Karpas-422 (cell line): ENCODE measurements around the gene ANKRD44. TPM values are rescaled to one million over a fixed set of nuclear protein-coding genes. Genes with fewer than 3 reads are reported as not detected.

Source experiments
- DNase-seq: peaks from one replicate; pipeline ENCODE4 v3.0.0-alpha.2; 2015
- H2AFZ ChIP-seq: fragments of 200-600 bp; sonication (generic); 2 replicates; pipeline ENCODE4 v1.6.1; 2014; ENCODE audit warnings: antibody characterized with exemption, low read length, mixed read lengths
- H3K27ac ChIP-seq: fragments of 200-600 bp; sonication (generic); 2 replicates; pipeline ENCODE4 v1.5.1; 2014; ENCODE audit warnings: mild to moderate bottlenecking, low read length, moderate library complexity
- H3K27me3 ChIP-seq: fragments of 200-600 bp; sonication (generic); 2 replicates; pipeline ENCODE4 v1.6.1; 2014; ENCODE audit warnings: low read length, mixed read lengths
- H3K36me3 ChIP-seq: fragments of 200-600 bp; sonication (generic); 2 replicates; pipeline ENCODE4 v1.6.1; 2014; ENCODE audit warnings: low read length, mixed read lengths; ENCODE audit not compliant: insufficient read depth
- H3K4me1 ChIP-seq: fragments of 200-600 bp; sonication (generic); 2 replicates; pipeline ENCODE4 v1.6.1; 2014; ENCODE audit warnings: mild to moderate bottlenecking, low read length, mixed read lengths
- H3K4me2 ChIP-seq: fragments of 200-600 bp; sonication (generic); 2 replicates; pipeline ENCODE4 v1.6.1; 2014; ENCODE audit warnings: low read length, low read depth, mild to moderate bottlenecking; ENCODE audit not compliant: poor library complexity, severe bottlenecking
- H3K4me3 ChIP-seq: fragments of 200-600 bp; sonication (generic); 2 replicates; pipeline ENCODE4 v1.5.1; 2014; ENCODE audit warnings: mild to moderate bottlenecking, antibody characterized with exemption, low read length, mixed read lengths
- H3K79me2 ChIP-seq: fragments of 200-600 bp; sonication (generic); 2 replicates; pipeline ENCODE4 v1.6.1; 2014; ENCODE audit warnings: mild to moderate bottlenecking, low read length, mixed read lengths
- H3K9ac ChIP-seq: fragments of 200-600 bp; sonication (generic); 2 replicates; pipeline ENCODE4 v1.6.0; 2014; ENCODE audit warnings: low read length
- H3K9me2 ChIP-seq: fragments of 200-600 bp; sonication (generic), shearing (Covaris generic); replicated peaks from 2 replicates; pipeline ENCODE4 v1.6.0; 2014; ENCODE audit warnings: mild to moderate bottlenecking, low read length, moderate library complexity; ENCODE audit not compliant: insufficient read depth
- H3K9me3 ChIP-seq: fragments of 300-700, 200-600 bp; sonication (generic); 2 replicates; pipeline ENCODE4 v1.6.1; 2014; ENCODE audit warnings: low read length, mixed read lengths
- H4K20me1 ChIP-seq: fragments of 200-600 bp; sonication (generic); 2 replicates; pipeline ENCODE4 v1.6.1; 2014; ENCODE audit warnings: mild to moderate bottlenecking, antibody characterized with exemption, low read length, low read depth; ENCODE audit not compliant: insufficient read depth
- total RNA-seq: library from RNA; depleted of rRNA; stranded (reverse); fragments of >200 nt; shearing (Covaris generic); gene quantifications from 2 replicates; pipeline ENCODE4 v1.2.3, GENCODE V29; 2014; ENCODE audit warnings: low replicate concordance

The ANKRD44 gene
- total RNA-seq, 1 experiment from 2014 or later: 120 TPM

DNA sequence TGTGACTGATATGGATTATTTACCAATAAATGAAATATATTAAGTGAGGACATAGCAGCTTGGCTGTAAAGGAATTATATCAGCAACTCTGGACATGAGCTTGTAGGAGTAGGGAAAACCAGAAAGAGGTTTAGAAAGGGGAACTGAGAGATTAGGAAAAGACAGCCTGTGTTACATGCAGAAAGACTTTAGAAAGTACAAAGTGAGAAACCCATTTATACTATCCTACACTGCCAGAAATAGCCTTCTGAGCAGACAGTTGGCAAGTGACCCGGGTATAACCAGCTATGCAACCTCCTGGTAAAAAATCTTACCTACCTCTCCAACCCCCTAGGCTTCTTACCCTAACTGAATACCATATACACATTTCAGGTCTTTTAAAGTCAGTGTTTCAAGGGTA lies 134.1 kb downstream of the ANKRD44 start:
- H2AFZ ChIP-seq: no peak overlapping the region
- no peak overlapping the region for H3K4me2 ChIP-seq
- no peaks in the 10 kb centered on the region for H4K20me1 ChIP-seq
- peaks cover 85% of the 10 kb centered on the region for H3K79me2 ChIP-seq
- no peaks in the 10 kb centered on the region for H3K9me3 ChIP-seq
- DNase-seq: no peak
- no peaks in the 10 kb centered on the region for H3K9me2 ChIP-seq
- H3K27me3 ChIP-seq: no peaks in the 10 kb centered on the region
- H3K9ac ChIP-seq: no peak overlapping the region
- H3K4me1 ChIP-seq: peaks cover 51% of the 10 kb centered on the region
- H3K4me3 ChIP-seq: no peak overlapping the region
- H3K27ac ChIP-seq: peak overlapping the region; percentile 47
- H3K36me3 ChIP-seq: peaks cover 9% of the 10 kb centered on the region; the same call in 1 of the 2 replicates

GRCh38 chr2:197174539-197175094 lies 136.0 kb downstream of the ANKRD44 start:
- Histone ChIP-seq H2AFZ (no peak overlapping the region), H4K20me1 (no peaks in the 10 kb centered on the region), H3K9me2 (no peaks in the 10 kb centered on the region), H3K4me1 (peaks cover 66% of the 10 kb centered on the region), H3K79me2 (peaks cover 82% of the 10 kb centered on the region), H3K9ac (no peak overlapping the region), H3K27ac (peak overlapping the region; percentile 29), H3K27me3 (no peaks in the 10 kb centered on the region), H3K9me3 (no peaks in the 10 kb centered on the region), H3K4me2 (no peak overlapping the region), H3K36me3 (no peaks in the 10 kb centered on the region), H3K4me3 (no peak overlapping the region)
- DNase-seq: no peak

DNA sequence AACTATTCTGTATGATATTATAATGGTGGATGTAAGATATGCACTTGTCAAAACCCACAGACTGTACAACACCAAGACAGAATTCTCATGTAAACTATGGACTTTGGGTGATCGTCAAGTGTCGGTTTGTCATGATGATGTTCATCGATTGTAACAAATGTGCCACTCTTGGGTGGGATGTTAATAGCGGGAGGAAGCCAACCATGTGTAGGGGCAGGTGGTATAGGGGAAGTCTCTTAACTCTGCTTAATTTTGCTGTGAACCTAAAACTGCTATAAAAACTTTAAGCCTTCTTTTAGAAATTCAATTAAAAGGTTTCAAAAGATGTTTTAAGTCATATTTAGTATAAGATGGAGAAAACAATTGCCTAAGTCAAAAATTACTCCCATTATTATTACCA lies 139.0 kb downstream of the ANKRD44 start:
- no peak for DNase-seq
- no peaks in the 10 kb centered on the region for H3K36me3 ChIP-seq
- no peaks in the 10 kb centered on the region for H3K27me3 ChIP-seq
- H3K9me3 ChIP-seq: no peaks in the 10 kb centered on the region
- peak overlapping the region; percentile 38 for H3K4me2 ChIP-seq
- no peaks in the 10 kb centered on the region for H3K9me2 ChIP-seq
- H2AFZ ChIP-seq: no peak overlapping the region
- no peak overlapping the region for H3K4me3 ChIP-seq
- peaks cover 86% of the 10 kb centered on the region for H3K79me2 ChIP-seq
- no peaks in the 10 kb centered on the region for H4K20me1 ChIP-seq
- H3K4me1 ChIP-seq: peaks cover 80% of the 10 kb centered on the region
- H3K27ac ChIP-seq: peak overlapping the region; percentile 72
- H3K9ac ChIP-seq: no peak overlapping the region

DNA sequence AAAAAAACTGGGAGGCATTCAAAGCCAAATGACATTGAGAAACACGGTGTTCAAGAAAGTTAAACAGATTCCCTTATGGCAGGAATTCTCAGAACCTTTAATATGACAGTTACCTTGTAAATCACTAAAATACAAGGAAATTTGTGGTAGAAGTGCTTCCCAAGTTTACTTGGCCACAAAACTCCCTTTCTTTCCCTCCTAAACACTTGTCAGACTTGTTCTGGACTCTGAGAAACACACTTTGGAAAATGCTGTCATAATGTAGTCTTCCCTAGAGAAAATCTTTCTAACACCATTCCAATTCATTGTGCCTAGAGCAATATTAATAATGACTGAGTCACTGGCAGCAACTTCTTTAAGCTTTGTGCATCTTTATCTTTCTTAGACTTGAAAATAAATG lies 140.4 kb downstream of the ANKRD44 start:
- no peaks in the 10 kb centered on the region for H3K27me3 ChIP-seq
- H3K9me3 ChIP-seq: no peaks in the 10 kb centered on the region
- H3K9ac ChIP-seq: no peak overlapping the region
- H3K79me2 ChIP-seq: peaks cover 86% of the 10 kb centered on the region
- 0 out of 2 replicates have a peak, but pooled peaks cover 5% of the 10 kb centered on the region for H3K36me3 ChIP-seq
- H3K4me3 ChIP-seq: no peak overlapping the region
- H3K9me2 ChIP-seq: no peaks in the 10 kb centered on the region
- no peak for DNase-seq
- peak overlapping the region; percentile 72 for H3K27ac ChIP-seq
- no peak overlapping the region for H2AFZ ChIP-seq
- no peaks in the 10 kb centered on the region for H4K20me1 ChIP-seq
- no peak overlapping the region for H3K4me2 ChIP-seq
- peaks cover 66% of the 10 kb centered on the region for H3K4me1 ChIP-seq

DNA sequence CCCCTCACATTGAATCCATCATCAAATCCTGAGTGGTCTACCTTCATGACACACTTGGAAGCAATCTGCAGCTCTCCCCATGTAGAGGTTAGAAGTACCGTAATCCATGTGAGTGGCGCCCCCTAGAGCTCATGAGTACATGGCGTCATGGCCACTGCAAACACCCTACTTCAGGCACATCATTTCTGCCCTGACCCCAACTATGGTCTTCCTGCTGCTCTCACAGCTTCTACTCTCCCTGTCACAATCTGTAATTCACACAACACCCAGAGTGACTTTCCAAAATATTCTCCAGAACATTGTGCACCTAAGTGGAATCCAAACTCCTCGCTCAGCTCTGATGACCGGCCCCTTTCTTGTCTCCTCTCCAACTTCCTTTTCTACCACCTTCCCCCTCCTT lies 141.9 kb downstream of the ANKRD44 start:
- H3K4me3 ChIP-seq: no peak overlapping the region
- H3K27me3 ChIP-seq: no peaks in the 10 kb centered on the region
- H3K4me1 ChIP-seq: peaks cover 54% of the 10 kb centered on the region
- H3K4me2 ChIP-seq: peak overlapping the region; percentile 39
- 0 out of 2 replicates have a peak, but pooled peaks cover 5% of the 10 kb centered on the region for H3K36me3 ChIP-seq
- peaks cover 83% of the 10 kb centered on the region for H3K79me2 ChIP-seq
- peak overlapping the region; percentile 70 for H3K27ac ChIP-seq
- DNase-seq: peak; percentile 95
- H3K9ac ChIP-seq: peak overlapping the region; percentile 35
- no peaks in the 10 kb centered on the region for H3K9me3 ChIP-seq
- H2AFZ ChIP-seq: no peak overlapping the region
- no peaks in the 10 kb centered on the region for H4K20me1 ChIP-seq
- H3K9me2 ChIP-seq: no peaks in the 10 kb centered on the region

- H3K79me2 ChIP-seq: peaks cover 85% of the 10 kb centered on the region
- H3K4me2 ChIP-seq: peak overlapping the region; percentile 39
- H3K36me3 ChIP-seq: 0 out of 2 replicates have a peak, but pooled peaks cover 5% of the 10 kb centered on the region
- H3K27ac ChIP-seq: peak overlapping the region; percentile 70
- H3K27me3 ChIP-seq: no peaks in the 10 kb centered on the region
- H4K20me1 ChIP-seq: no peaks in the 10 kb centered on the region
- peaks cover 48% of the 10 kb centered on the region for H3K4me1 ChIP-seq
- no peaks in the 10 kb centered on the region for H3K9me3 ChIP-seq
- H3K9ac ChIP-seq: peak overlapping the region; percentile 45
- DNase-seq: no peak
- no peak overlapping the region for H2AFZ ChIP-seq
- no peaks in the 10 kb centered on the region for H3K9me2 ChIP-seq
- H3K4me3 ChIP-seq: no peak overlapping the region
Observed at GRCh38 chr2:197167608-197168314, 142.8 kb downstream of the ANKRD44 start.

DNA sequence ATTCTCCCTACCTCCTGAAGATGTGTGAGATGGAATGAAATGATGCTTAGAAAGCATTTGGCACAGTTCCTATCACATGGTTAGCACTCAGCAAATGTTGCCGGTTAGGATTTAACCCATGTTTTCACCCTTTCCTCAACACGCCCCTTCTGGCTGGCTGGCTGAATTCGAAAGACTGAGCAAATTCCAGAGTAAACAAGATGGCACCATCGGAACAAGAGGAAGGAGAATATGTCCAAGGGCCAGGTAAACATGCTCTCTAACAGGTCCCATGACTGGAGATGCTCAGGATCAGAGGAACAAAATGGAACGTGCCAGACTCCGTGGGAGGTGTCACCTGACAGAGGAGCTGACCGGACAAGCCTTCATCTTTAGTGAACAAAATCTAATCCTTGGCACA lies 145.6 kb downstream of the ANKRD44 start:
- no peaks in the 10 kb centered on the region for H3K9me2 ChIP-seq
- peaks cover 93% of the 10 kb centered on the region for H3K79me2 ChIP-seq
- no peaks in the 10 kb centered on the region for H3K27me3 ChIP-seq
- 0 out of 2 replicates have a peak, but pooled peaks cover 5% of the 10 kb centered on the region for H3K36me3 ChIP-seq
- no peak overlapping the region for H3K9ac ChIP-seq
- no peak overlapping the region for H3K27ac ChIP-seq
- no peaks in the 10 kb centered on the region for H3K9me3 ChIP-seq
- no peak overlapping the region for H2AFZ ChIP-seq
- no peak for DNase-seq
- no peak overlapping the region for H3K4me3 ChIP-seq
- H3K4me2 ChIP-seq: no peak overlapping the region
- H3K4me1 ChIP-seq: peaks cover 57% of the 10 kb centered on the region
- H4K20me1 ChIP-seq: no peaks in the 10 kb centered on the region

DNA sequence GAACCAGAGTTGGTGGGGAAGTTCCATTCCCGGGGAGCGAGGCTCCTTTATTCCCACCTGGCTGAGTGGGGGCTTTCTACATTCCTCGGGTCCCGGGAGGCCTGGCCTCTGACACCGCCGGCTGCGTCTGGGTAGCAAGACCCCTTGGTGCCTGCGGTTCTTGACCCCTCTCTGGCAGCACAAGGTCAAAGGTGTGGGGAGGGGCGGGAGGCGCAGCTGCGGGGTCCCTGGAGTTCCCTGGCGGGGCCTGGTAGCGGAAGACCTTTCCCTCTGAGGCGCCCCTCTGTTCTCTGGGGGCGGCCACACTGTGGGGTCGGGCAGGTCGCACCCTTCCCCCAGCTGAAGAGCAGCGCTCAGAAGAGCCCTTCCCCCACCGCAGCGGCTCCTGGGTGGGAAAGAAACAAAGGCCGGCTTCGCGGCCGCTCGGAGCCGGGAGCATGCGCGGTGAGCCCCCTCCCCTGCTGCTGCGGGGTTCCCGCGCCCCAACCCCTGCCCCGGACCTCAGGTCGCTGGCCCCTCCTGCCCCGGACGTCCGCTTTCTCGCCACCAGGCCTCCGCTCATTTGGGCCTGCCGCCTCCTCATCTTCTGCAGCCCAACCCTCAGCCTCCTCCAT lies 146.3 kb downstream of the ANKRD44 start:
- DNase-seq: no peak
- Histone ChIP-seq H3K27me3 (no peaks in the 10 kb centered on the region), H3K36me3 (0 out of 2 replicates have a peak, but pooled peaks cover 5% of the 10 kb centered on the region), H3K9me3 (no peaks in the 10 kb centered on the region), H4K20me1 (no peaks in the 10 kb centered on the region), H3K79me2 (peaks cover 94% of the 10 kb centered on the region), H3K9ac (no peak overlapping the region), H2AFZ (no peak overlapping the region), H3K4me1 (peaks cover 58% of the 10 kb centered on the region), H3K27ac (no peak overlapping the region), H3K4me2 (no peak overlapping the region), H3K4me3 (no peak overlapping the region), H3K9me2 (no peaks in the 10 kb centered on the region)
